ENCODE results near the gene NUP37.

The NUP37 gene

GRCh38 chr12:102118874-102119273, 1.0 kb downstream of the NUP37 start:
- DNase-seq, result no peak
- WGBS (ENCODE audit: insufficient coverage), result 100% methylated on average over 1 of the region's 2 CpGs
- POLR2A ChIA-PET, result no interaction called here
- CTCF ChIA-PET, result interaction anchor here (0.7 to 1.3 kb wide), 2 partner anchors 20 to 239 kb away, joined by 3 to 4 read pairs; no protein-coding TSS in a partner anchor
- peaks cover 4 to 32% (median 9%) of the 10 kb centered on the region in 4 experiments for H3K36me3 ChIP-seq (ENCODE audit: control insufficient read depth in 4 of 4, insufficient read depth in 4 of 4, low read length in 3 of 4)
- no peak overlapping the region for H3K27ac ChIP-seq (ENCODE audit: insufficient read depth in 1 of 2, low read depth in 1 of 2, low read length in 2 of 2, poor library complexity in 1 of 2, severe bottlenecking in 2 of 2)
- peaks cover 5 to 26% (median 17%) of the 10 kb centered on the region in 4 experiments for H3K4me1 ChIP-seq (ENCODE audit: control extremely low read depth in 1 of 4, control insufficient read depth in 4 of 4, insufficient read depth in 4 of 4, low read length in 3 of 4)
- no peaks in the 10 kb centered on the region for H3K27me3 ChIP-seq (replicated peaks in 2 of 5; ENCODE audit: control insufficient read depth in 4 of 5, insufficient read depth in 5 of 5, low read length in 4 of 5)
- no peaks in the 10 kb centered on the region for H3K9me3 ChIP-seq (ENCODE audit: control extremely low read depth in 1 of 5, control insufficient read depth in 4 of 5, insufficient read depth in 2 of 5, low read depth in 1 of 5, low read length in 4 of 5)
- H3K4me3 ChIP-seq (ENCODE audit: control insufficient read depth in 1 of 7, extremely low read depth in 1 of 7, insufficient read depth in 4 of 7, low read depth in 2 of 7, low read length in 6 of 7), result peak overlapping the region in 6 of 7 experiments; percentile 27 to 95 (median 89)

- Histone ChIP-seq H3K27ac (ENCODE audit: insufficient read depth in 1 of 2, low read depth in 1 of 2, low read length in 2 of 2, poor library complexity in 1 of 2, severe bottlenecking in 2 of 2) (no peak overlapping the region), H3K27me3 (replicated peaks in 2 of 5; ENCODE audit: control insufficient read depth in 4 of 5, insufficient read depth in 5 of 5, low read length in 4 of 5) (no peaks in the 10 kb centered on the region), H3K4me3 (ENCODE audit: control insufficient read depth in 1 of 7, extremely low read depth in 1 of 7, insufficient read depth in 4 of 7, low read depth in 2 of 7, low read length in 6 of 7) (no peak overlapping the region), H3K4me1 (ENCODE audit: control extremely low read depth in 1 of 4, control insufficient read depth in 4 of 4, insufficient read depth in 4 of 4, low read length in 3 of 4) (peaks cover 5 to 21% (median 14%) of the 10 kb centered on the region in 4 experiments), H3K9me3 (ENCODE audit: control extremely low read depth in 1 of 5, control insufficient read depth in 4 of 5, insufficient read depth in 2 of 5, low read depth in 1 of 5, low read length in 4 of 5) (no peaks in the 10 kb centered on the region), H3K36me3 (ENCODE audit: control insufficient read depth in 4 of 4, insufficient read depth in 4 of 4, low read length in 3 of 4) (peaks cover 6 to 41% (median 13%) of the 10 kb centered on the region in 4 experiments)
- WGBS (ENCODE audit: insufficient coverage), result 92% methylated on average over 6 of the region's 7 CpGs
- DNase-seq, result no peak
- ChIA-PET CTCF (interaction anchor here (1.2 kb wide), 1 partner anchor 19 kb away, joined by 3 read pairs; no protein-coding TSS in a partner anchor), POLR2A (no interaction called here)
These were observed 3.5 kb downstream of the NUP37 start for GRCh38 chr12:102116392-102116791.

GRCh38 chr12:102114212-102114611, 5.7 kb downstream of the NUP37 start:
- peaks cover 0 to 7% (median 6%) of the 10 kb centered on the region in 4 experiments for H3K4me1 ChIP-seq (ENCODE audit: control extremely low read depth in 1 of 4, control insufficient read depth in 4 of 4, insufficient read depth in 4 of 4, low read length in 3 of 4)
- ChIA-PET POLR2A (no interaction called here), CTCF (no interaction called here)
- H3K4me3 ChIP-seq (ENCODE audit: control insufficient read depth in 1 of 7, extremely low read depth in 1 of 7, insufficient read depth in 4 of 7, low read depth in 2 of 7, low read length in 6 of 7), result no peak overlapping the region
- no peak overlapping the region for H3K27ac ChIP-seq (ENCODE audit: insufficient read depth in 1 of 2, low read depth in 1 of 2, low read length in 2 of 2, poor library complexity in 1 of 2, severe bottlenecking in 2 of 2)
- WGBS (ENCODE audit: insufficient coverage), result 100% methylated on average over 1 of the region's 2 CpGs
- H3K9me3 ChIP-seq (ENCODE audit: control extremely low read depth in 1 of 5, control insufficient read depth in 4 of 5, insufficient read depth in 2 of 5, low read depth in 1 of 5, low read length in 4 of 5), result peaks cover 0 to 4% (median 0%) of the 10 kb centered on the region in 5 experiments
- peaks cover 18 to 60% (median 30%) of the 10 kb centered on the region in 4 experiments for H3K36me3 ChIP-seq (ENCODE audit: control insufficient read depth in 4 of 4, insufficient read depth in 4 of 4, low read length in 3 of 4)
- DNase-seq, result no peak
- H3K27me3 ChIP-seq (replicated peaks in 2 of 5; ENCODE audit: control insufficient read depth in 4 of 5, insufficient read depth in 5 of 5, low read length in 4 of 5), result no peaks in the 10 kb centered on the region

- no peak overlapping the region for H3K27ac ChIP-seq (ENCODE audit: insufficient read depth in 1 of 2, low read depth in 1 of 2, low read length in 2 of 2, poor library complexity in 1 of 2, severe bottlenecking in 2 of 2)
- no peak overlapping the region for H3K4me3 ChIP-seq (ENCODE audit: control insufficient read depth in 1 of 7, extremely low read depth in 1 of 7, insufficient read depth in 4 of 7, low read depth in 2 of 7, low read length in 6 of 7)
- no peak for DNase-seq
- ChIA-PET CTCF (no interaction called here), POLR2A (no interaction called here)
- H3K4me1 ChIP-seq (ENCODE audit: control extremely low read depth in 1 of 4, control insufficient read depth in 4 of 4, insufficient read depth in 4 of 4, low read length in 3 of 4), result no peaks in the 10 kb centered on the region
- peaks cover 7 to 25% (median 10%) of the 10 kb centered on the region in 5 experiments for H3K9me3 ChIP-seq (ENCODE audit: control extremely low read depth in 1 of 5, control insufficient read depth in 4 of 5, insufficient read depth in 2 of 5, low read depth in 1 of 5, low read length in 4 of 5)
- peaks cover 41 to 72% (median 56%) of the 10 kb centered on the region in 4 experiments for H3K36me3 ChIP-seq (ENCODE audit: control insufficient read depth in 4 of 4, insufficient read depth in 4 of 4, low read length in 3 of 4)
- H3K27me3 ChIP-seq (replicated peaks in 2 of 5; ENCODE audit: control insufficient read depth in 4 of 5, insufficient read depth in 5 of 5, low read length in 4 of 5), result no peaks in the 10 kb centered on the region
These were observed 9.1 kb downstream of the NUP37 start for GRCh38 chr12:102110782-102111181.

- peaks cover 51 to 85% (median 61%) of the 10 kb centered on the region in 4 experiments for H3K36me3 ChIP-seq (ENCODE audit: control insufficient read depth in 4 of 4, insufficient read depth in 4 of 4, low read length in 3 of 4)
- DNase-seq, result no peak
- CTCF ChIA-PET, result no interaction called here
- WGBS (ENCODE audit: insufficient coverage), result no CpG with 5 or more reads among the region's 1 CpG
- H3K27me3 ChIP-seq (replicated peaks in 2 of 5; ENCODE audit: control insufficient read depth in 4 of 5, insufficient read depth in 5 of 5, low read length in 4 of 5), result no peaks in the 10 kb centered on the region
- peaks cover 9 to 31% (median 10%) of the 10 kb centered on the region in 5 experiments for H3K9me3 ChIP-seq (ENCODE audit: control extremely low read depth in 1 of 5, control insufficient read depth in 4 of 5, insufficient read depth in 2 of 5, low read depth in 1 of 5, low read length in 4 of 5)
- no peaks in the 10 kb centered on the region for H3K4me1 ChIP-seq (ENCODE audit: control extremely low read depth in 1 of 4, control insufficient read depth in 4 of 4, insufficient read depth in 4 of 4, low read length in 3 of 4)
- H3K4me3 ChIP-seq (ENCODE audit: control insufficient read depth in 1 of 7, extremely low read depth in 1 of 7, insufficient read depth in 4 of 7, low read depth in 2 of 7, low read length in 6 of 7), result no peak overlapping the region
- H3K27ac ChIP-seq (ENCODE audit: insufficient read depth in 1 of 2, low read depth in 1 of 2, low read length in 2 of 2, poor library complexity in 1 of 2, severe bottlenecking in 2 of 2), result no peak overlapping the region
- POLR2A ChIA-PET, result interaction anchor here (0.6 kb wide), 1 partner anchor 711 kb away, joined by 4 read pairs; no protein-coding TSS in a partner anchor
These were observed 11.9 kb downstream of the NUP37 start for GRCh38 chr12:102107970-102108369.

GRCh38 chr12:102106905-102107304, 13.0 kb downstream of the NUP37 start:
- no peaks in the 10 kb centered on the region for H3K4me1 ChIP-seq (ENCODE audit: control extremely low read depth in 1 of 4, control insufficient read depth in 4 of 4, insufficient read depth in 4 of 4, low read length in 3 of 4)
- no peaks in the 10 kb centered on the region for H3K27me3 ChIP-seq (replicated peaks in 2 of 5; ENCODE audit: control insufficient read depth in 4 of 5, insufficient read depth in 5 of 5, low read length in 4 of 5)
- peaks cover 9 to 31% (median 10%) of the 10 kb centered on the region in 5 experiments for H3K9me3 ChIP-seq (ENCODE audit: control extremely low read depth in 1 of 5, control insufficient read depth in 4 of 5, insufficient read depth in 2 of 5, low read depth in 1 of 5, low read length in 4 of 5)
- ChIA-PET CTCF (no interaction called here), POLR2A (no interaction called here)
- DNase-seq, result no peak
- H3K4me3 ChIP-seq (ENCODE audit: control insufficient read depth in 1 of 7, extremely low read depth in 1 of 7, insufficient read depth in 4 of 7, low read depth in 2 of 7, low read length in 6 of 7), result no peak overlapping the region
- 100% methylated on average over 2 of the region's 3 CpGs for WGBS (ENCODE audit: insufficient coverage)
- peaks cover 51 to 89% (median 60%) of the 10 kb centered on the region in 4 experiments for H3K36me3 ChIP-seq (ENCODE audit: control insufficient read depth in 4 of 4, insufficient read depth in 4 of 4, low read length in 3 of 4)
- H3K27ac ChIP-seq (ENCODE audit: insufficient read depth in 1 of 2, low read depth in 1 of 2, low read length in 2 of 2, poor library complexity in 1 of 2, severe bottlenecking in 2 of 2), result no peak overlapping the region

GRCh38 chr12:102096855-102097254, 23.1 kb downstream of the NUP37 start:
- ChIA-PET CTCF (interaction anchor here (1.0 to 1.7 kb wide), 5 partner anchors 387 to 672 kb away, joined by 3 to 7 read pairs (median 3); no protein-coding TSS in a partner anchor), POLR2A (no interaction called here)
- H3K27me3 ChIP-seq (replicated peaks in 2 of 5; ENCODE audit: control insufficient read depth in 4 of 5, insufficient read depth in 5 of 5, low read length in 4 of 5), result no peaks in the 10 kb centered on the region
- H3K4me1 ChIP-seq (ENCODE audit: control extremely low read depth in 1 of 4, control insufficient read depth in 4 of 4, insufficient read depth in 4 of 4, low read length in 3 of 4), result no peaks in the 10 kb centered on the region
- H3K4me3 ChIP-seq (ENCODE audit: control insufficient read depth in 1 of 7, extremely low read depth in 1 of 7, insufficient read depth in 4 of 7, low read depth in 2 of 7, low read length in 6 of 7), result no peak overlapping the region
- no peaks in the 10 kb centered on the region for H3K9me3 ChIP-seq (ENCODE audit: control extremely low read depth in 1 of 5, control insufficient read depth in 4 of 5, insufficient read depth in 2 of 5, low read depth in 1 of 5, low read length in 4 of 5)
- DNase-seq, result no peak
- peaks cover 0 to 36% (median 15%) of the 10 kb centered on the region in 4 experiments for H3K36me3 ChIP-seq (ENCODE audit: control insufficient read depth in 4 of 4, insufficient read depth in 4 of 4, low read length in 3 of 4)
- H3K27ac ChIP-seq (ENCODE audit: insufficient read depth in 1 of 2, low read depth in 1 of 2, low read length in 2 of 2, poor library complexity in 1 of 2, severe bottlenecking in 2 of 2), result no peak overlapping the region
- 96% methylated on average over 3 of the region's 3 CpGs for WGBS (ENCODE audit: insufficient coverage)
